Sigmoid colon (tissue), 4 donors: Measurements from ENCODE around the gene BMERB1.
"Not testable (repeated sequence)": the region's sequence is repeated elsewhere in the genome, so short reads cannot be mapped to it uniquely, and the experiment has no call there.

Experiments
- CTCF ChIP-seq, 4 experiments: fragments of 450-650 bp in 3 of 4; fragments of 200-600 bp in 1 of 4; IDR thresholded peaks; one replicate each; pipeline ENCODE4 v1.5.1; 2016 to 2019; ENCODE audit warnings: antibody characterized with exemption in 4 of 4, mild to moderate bottlenecking in 3 of 4, moderate library complexity in 2 of 4
- POLR2A ChIP-seq, 2 donors: fragments of 450-650 bp; IDR thresholded peaks; one replicate each; pipeline ENCODE4 v1.6.1; 2016; ENCODE audit warnings: antibody characterized with exemption in 2 of 2, mild to moderate bottlenecking in 2 of 2, moderate library complexity in 2 of 2
- POLR2AphosphoS5 ChIP-seq, 4 donors: sonication (generic); formaldehyde crosslinking; IDR thresholded peaks; one replicate each; pipeline ENCODE4 v1.6.1; 2017; ENCODE audit warnings: antibody characterized with exemption in 4 of 4

GRCh38 chr16:15421696-15422095 lies 12.7 kb upstream of the BMERB1 start:
- TF ChIP-seq CTCF, POLR2AphosphoS5, POLR2A (IDR thresholded peaks at IDR 0.05): not testable (repeated sequence)
